ENCODE results near the gene TENM4.

The TENM4 gene

DNA sequence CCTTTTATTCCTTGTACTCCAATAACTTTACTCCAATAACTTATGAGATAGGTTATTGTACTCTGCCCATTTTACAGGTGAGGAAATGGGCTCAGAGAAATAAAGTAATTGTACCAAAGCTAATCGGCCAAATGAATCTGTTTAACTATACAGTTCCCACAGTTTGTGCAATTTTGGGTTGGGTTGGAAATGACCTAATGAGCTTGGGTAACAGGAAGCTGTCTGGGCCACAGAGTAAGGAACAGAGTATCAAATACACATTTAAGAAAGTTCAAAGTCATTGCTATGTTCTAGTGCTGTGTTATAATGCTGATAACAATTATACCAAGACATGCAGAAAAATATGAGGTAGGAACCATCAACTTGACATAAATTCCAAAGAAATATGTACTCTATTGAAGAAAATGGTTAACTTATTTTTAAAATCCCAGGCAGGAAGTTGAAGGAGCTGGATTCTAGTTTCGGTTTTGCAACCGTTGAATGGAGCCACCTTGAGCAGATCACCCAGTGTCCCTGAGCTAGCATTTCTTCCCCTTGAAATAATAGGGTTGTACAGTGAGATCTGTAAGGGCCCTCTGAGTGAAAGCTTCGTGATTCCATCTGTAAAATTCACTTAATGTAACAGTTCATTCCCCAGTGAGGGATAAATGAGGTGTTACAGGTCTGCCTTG, 505.3 kb downstream of the TENM4 start:
- no peak for DNase-seq (ENCODE audit: low read depth in 2 of 2)

DNA sequence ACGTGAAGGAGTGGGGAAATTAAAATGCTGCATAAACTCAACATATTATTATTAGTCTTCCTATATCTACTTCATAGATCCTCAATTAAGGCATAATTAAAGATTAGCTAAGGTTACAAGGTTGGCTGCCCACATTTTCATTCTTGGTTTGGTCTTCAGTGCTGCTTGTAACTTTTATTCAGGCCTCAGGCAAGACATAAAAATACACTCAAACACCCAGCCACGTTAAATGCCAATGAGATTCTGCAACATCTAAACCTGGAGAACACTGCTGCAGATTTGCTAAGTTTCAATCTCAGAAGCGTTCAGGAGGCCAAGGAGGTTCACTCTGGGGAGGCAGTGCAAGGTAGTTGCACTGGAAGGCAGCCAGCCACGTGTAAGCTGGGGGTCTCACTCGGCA, 507.5 kb downstream of the TENM4 start:
- no peak for DNase-seq (ENCODE audit: low read depth in 2 of 2)

DNA sequence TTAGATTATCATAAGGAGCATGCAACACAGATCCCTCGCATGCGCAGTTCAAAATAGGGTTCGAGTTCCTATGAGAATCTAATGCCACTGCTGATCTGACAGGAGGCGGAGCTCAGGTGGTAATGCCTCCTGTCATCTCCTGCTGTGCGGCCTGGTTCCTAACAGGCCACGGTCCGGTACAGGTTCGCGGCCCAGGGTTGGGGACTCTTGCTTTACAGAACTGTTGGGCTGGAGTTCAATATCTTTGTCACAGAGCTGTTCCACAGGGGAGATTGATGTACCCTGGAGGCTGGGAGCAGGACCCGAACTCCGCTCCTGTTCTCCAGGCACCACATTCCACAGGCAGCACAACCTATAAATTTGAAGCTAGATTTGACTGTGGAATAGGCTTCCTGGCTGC, 508.1 kb downstream of the TENM4 start:
- DNase-seq (ENCODE audit: low read depth in 2 of 2): no peak

DNA sequence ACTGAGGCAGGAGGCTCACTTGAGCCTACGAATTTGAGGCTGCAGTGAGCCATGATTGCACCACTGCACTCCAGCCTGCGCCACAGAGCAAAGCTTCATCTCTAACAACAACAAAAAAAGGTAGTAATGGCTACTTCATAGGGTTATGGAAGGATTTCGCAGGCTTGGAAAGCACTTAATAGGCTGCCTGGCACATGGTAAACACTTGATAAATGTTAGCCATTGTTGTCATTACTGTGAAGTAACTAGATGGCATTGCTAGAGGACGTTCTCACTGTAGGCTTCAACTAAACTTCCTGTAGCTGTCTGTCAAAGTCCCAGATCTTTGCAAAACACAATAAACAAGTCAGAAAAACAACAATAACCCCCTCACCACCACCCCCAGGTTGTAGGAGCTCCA, 508.9 kb downstream of the TENM4 start:
- no peak for DNase-seq (ENCODE audit: low read depth in 2 of 2)

DNA sequence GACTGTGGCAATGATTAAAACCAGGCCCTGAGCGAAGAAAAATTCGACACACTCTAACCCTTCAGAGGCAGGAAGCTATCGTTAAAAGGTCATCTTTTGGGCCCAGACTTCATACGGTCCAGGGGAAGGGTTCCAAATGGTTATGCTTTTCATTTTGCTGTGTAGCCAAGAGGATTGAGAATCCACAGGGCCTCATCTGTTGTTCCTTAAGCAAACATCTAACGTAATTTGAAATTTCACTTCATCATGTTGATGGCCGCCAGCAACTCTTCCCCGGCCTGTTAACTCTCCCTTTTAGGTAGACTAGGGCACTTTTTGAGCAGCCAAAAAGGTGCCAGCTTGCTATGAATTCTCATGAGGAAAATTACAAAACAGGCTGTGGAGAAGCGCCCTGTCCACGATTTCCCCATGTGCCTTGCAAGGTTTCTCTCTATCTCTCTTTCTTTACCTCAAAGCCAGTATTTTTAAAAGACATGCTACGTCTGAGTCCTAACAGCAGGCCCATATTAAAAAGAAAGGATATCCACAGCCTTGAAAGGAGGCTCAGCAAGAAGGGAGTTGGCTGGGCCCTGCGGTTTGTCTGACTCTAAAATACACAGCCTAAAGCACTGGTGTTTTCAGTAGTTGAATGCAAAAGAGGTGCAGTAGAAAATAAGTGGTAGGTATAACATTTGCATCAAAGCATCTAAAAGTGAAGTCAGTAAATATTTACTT, 509.9 kb downstream of the TENM4 start:
- DNase-seq (ENCODE audit: low read depth in 2 of 2): no peak

DNA sequence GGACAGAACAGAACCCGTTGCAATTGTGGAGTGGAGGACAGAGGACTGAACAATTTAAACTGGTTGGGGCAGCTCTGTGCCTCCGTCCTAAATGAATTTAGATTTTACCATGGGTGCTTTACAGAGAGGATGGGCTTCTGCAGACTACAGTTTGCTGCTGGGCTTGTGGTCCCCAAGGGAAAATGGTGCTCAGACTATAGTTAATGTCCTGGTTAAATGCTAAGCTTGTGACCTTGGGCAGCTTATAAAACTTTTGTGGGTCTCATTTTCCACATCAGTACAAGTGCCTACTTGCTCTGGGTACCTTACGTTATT, 511.0 kb downstream of the TENM4 start:
- DNase-seq (ENCODE audit: low read depth in 2 of 2): no peak

DNA sequence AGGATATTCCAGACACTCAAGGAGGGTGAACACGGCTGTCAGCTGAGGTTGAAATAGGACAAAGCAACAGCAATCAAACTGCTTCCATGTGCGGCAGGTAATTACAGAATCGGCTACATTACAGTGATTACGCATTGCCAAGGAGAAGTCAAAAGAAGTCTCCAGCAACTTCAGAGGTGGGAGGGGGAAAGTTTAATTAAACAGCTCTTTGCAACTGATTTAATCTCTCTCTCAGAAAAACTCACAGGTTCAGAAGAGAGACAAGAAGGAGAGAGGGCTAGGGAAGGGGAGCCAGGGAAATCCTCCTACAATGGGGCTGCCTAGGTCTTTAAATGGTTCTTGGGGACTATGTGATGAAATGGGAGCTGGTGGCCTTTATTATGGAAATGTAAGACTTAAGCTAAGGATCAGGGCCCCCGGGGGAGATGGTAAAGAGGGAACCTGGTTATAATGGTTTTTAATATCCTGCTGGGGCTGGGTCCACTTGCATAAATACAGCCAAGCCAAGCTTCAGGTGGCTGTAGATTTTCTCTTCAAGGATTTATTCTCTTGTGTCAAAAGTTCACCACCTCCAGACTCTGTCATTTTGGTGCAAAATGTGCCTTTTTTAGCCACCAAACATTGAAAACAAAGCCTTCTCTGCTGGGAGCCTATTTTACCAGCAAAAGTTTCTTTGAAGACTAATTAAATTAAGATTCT, 511.5 kb downstream of the TENM4 start:
- DNase-seq (ENCODE audit: low read depth in 2 of 2): no peak

DNA sequence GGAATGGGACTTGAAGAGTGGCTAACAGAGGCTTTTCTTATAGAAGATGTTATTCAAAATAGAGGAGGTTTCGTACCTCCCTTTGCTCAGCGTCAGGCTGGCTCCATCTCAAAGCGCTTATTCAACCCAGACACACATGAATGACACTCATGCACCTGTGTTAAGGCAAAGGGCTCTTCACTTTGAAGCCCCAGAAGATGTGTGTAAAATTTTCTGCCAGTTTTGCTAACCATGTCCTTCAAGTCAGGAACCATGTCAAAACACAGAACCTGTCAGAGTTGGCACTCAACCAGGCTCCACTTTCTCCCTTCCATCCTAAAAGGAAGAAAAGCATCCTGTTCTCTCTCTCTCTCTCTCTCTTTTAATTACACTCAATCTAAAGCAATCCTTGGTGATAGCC, 513.3 kb downstream of the TENM4 start:
- no peak for DNase-seq (ENCODE audit: low read depth in 2 of 2)

DNA sequence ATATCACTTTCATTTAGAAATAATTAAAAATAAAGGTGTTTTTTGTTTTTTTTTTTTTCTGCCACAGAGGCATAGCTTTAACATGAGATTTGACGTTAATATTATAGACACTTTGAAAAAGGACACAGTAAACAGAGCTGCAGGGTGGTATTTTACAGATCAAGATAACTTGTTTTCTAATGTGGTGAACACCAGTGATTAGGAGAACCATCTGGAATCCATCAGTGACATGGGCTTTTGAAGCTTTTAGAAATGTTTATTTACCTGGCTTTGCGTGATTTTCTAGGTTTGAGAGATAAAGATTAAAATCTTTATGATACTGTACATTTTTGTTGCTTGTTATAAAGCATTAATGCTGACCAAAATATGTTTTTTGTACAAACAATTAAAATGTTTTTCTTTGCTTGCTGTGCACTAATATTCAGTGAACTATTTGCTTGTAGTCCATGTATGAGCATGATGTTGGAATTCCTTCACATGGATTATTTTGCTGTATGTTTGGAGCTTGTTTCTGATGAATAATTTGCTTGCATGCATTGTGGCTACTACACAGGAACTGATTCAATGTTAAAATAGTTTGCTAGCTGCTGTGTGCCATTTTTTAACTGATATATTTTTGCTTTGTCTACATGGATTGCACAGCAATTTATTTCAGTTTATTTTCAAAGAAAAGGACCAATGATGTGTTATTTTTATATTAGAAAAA, 514.0 kb downstream of the TENM4 start:
- no peak for DNase-seq (ENCODE audit: low read depth in 2 of 2)

DNA sequence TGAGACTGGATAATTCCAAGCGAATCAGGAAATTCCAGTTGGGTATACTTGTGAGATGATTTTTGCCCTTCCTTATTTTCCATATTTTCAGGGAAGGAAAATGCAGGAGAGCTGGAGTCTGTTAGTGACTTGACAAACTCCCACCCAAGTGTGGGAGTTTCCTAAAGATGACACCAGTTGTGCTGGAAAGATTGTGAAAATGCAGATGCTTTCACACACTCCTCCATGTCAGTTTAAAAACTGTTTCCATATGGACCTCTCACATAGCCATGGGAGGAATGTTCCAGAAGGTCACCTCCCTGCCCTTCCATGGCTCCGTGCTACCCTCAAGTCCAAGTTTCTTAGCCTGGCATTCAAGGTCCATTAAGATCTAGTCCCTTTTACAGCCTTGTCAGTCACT, 515.4 kb downstream of the TENM4 start:
- DNase-seq (ENCODE audit: low read depth in 2 of 2): no peak

DNA sequence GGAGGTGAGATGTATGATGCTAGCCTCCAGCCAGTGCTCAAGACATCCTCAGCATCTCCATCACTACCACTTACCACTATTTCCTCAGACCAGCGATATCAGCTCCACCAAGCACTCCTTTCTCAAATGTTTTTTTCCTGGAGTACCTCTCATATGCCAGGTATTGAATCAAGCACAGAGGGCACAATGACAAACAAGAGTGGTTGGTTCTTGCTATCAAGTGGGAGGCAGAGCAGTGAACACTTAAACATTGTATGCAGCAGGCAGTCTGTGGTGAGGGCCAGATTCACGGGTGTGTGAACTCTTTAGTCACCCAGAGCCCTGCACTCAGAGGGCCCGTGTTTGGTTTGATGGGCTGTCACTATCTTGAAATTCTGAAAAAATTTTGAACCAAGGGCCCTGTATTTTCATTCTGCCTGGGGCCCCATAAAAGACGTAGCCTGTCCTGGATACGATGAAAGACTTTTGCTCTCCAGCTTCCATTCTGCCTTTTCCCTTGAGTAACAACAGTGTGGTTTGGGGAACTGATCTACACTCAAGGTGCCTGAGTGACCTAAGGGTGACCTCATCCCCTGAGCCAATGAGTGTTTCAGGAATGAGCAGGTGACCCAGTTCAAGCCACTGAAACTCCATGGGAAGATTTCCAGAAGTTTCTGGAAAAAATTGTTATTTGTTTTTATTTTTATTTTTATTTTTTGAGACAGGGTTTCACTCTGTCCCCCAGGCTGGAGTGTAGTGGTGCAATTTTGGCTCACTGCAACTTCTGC, 517.8 kb downstream of the TENM4 start:
- DNase-seq (ENCODE audit: low read depth in 2 of 2): no peak

DNA sequence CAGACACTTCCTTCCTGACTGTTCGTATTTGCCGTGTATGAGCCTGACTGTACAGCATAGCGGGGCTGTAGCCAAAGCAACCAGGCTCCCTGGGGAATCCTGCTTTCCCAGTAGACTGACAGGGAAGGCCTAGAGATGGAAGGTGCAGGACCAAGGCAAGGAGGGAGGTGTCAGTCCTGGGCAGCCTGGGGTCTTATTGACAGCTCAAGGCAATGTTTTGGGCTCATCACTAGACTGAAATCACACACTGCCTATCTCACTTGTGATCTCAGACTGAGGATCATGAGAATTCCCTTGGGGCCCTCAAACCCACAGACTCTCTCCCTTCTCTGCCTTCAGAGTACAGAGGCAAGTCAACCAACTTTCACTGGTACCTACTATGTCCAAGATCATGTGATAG, 519.3 kb downstream of the TENM4 start:
- no peak for DNase-seq (ENCODE audit: low read depth in 2 of 2)

DNA sequence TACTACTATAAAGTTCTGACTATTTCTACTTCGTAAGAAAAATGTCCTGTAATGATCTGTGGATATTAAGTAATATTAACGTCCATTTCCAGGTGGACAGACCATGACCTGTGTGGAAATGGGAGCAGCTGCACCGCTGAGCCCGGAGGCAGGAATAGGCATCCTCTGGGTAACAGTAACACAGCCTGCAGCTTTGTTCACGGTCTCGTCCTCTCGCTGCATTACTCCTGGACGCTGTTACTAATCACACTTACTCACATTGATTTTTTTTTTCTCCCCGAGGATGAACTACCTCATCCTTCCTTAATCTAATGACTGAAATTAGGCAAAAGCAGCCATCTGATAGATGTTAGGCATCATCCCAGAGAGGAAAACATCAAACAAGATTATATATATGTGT, 520.5 kb downstream of the TENM4 start:
- DNase-seq (ENCODE audit: low read depth in 2 of 2): no peak

DNA sequence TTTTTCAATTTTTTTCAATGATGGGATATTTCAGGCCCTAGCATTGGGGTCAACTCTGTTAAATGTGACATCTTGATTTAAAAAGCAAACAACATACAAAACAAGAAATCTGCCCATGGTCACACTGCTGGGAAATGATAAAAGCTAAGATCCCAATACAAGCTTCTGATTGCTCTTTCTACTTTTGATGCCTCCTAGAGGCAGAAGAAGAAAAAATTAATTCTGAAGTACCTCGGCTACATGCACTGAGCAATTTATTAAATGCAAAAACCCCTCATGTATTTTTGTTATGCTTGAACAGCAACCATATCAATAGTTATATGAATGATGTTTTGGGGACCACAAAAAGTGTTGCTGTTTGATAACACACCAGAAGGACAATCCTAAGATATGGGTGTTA, 524.1 kb downstream of the TENM4 start:
- DNase-seq (ENCODE audit: low read depth in 2 of 2): no peak

DNA sequence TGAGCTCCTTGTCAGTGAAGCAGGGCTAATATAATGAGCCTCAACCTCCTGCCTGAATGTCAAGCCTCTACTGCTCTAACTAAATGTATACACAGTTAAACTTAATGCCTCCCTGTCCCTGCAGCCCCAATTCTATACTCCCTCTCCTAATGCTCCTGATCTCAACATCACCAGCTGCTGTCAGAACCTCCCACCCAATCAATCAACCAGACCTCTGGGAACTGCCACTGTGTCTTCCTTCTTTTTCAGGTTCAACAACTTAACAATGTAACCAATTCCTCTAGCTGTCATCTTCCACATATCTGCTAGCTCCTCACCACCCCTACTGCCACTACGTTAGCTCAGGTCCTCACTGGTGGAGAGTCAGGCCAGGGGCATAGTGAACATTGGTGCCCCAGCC, 526.3 kb downstream of the TENM4 start:
- DNase-seq (ENCODE audit: low read depth in 2 of 2): no peak

DNA sequence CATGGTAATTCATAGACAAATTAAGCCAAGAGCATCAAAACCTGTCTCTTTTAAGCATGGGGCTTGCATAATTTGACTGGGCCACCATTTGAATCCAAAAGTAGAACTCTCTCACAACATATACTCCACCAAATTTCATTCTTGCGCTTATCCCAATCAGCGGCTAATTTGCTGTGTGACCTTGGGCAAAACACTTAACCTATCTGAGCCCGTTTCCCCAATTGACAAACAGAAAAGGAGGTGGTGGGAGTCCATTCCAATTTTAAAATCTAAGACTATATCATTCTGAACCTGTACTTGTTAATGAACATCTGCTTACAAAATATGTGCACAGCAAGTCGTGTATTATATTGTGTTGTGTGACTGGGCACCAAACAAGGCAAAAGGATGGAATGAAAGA, 528.1 kb downstream of the TENM4 start:
- no peak for DNase-seq (ENCODE audit: low read depth in 2 of 2)

DNA sequence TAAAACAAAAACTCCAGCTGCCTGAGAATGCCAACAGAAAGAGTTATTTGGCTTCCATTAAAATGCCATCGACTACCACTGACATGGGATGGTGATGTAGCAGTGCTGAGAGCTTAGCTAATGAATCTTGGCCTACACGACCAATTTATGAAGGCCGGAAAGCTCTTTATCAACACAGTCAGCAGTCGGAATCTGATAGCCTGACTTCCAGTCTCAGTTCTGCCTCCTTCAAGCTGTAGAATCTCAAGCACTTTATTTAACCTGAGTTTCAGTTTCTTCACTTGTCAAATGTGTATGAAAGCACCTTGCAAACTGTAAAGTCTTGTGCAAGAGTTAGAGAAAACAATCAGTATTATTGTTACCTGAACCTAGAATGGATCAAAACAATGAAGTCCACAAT, 530.5 kb downstream of the TENM4 start:
- no peak for DNase-seq (ENCODE audit: low read depth in 2 of 2)

DNA sequence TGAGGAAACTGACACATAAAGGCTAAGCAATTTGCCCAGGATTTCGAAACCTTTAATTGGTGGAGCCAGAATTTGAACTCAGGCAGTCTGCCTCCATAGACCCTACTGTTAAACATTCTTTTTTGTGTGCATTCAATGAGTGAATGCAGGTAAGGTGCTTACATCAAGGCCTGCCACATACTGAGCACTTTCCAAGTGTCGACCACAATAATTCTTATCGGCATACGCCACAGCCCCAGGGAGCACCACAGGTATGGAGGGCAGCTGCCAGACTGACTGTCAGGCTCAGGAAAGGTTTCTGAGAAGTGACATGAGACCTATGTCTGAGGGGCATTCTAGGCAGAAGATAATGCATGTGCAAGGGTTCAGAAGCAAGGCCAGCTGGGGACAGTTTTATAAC, 531.4 kb downstream of the TENM4 start:
- DNase-seq (ENCODE audit: low read depth in 2 of 2): no peak

DNA sequence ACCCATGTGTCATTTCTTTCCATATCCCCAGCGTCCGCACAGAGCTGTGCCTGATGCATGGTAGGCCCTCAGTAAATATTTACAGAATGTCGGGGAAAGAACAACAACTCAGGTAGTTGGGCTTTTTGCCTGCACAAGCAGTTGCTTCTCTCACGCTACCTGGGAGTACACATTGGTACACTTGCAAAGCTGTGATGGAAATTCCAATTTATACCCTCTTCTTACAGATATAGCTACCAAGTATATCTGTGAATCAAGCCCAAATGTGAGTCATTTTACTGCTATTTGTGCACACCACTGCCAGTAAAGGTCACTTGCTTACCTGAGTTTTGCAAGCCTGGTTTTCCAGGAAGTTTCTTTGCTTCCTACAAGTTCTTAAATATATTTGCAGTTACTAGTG, 533.2 kb downstream of the TENM4 start:
- no peak for DNase-seq (ENCODE audit: low read depth in 2 of 2)

DNA sequence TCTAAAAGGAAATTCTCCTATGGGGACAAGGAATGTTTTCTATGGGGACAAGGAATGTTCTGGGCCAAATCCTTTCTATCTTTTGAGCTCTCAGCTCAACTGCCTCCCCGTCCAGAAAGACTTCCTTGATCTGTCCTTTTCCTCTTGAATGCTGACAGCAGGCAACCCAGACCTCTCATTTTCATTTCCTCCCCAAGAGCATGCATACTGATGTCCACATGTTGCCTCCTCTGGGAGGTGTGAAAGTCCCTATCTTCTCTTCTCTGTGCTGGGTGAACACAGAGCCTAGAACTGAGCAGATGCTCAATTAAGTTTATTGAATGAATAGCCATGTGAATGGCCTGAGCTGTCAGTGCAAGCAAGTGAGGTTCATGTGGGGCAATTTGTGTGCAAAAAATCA, 534.3 kb downstream of the TENM4 start:
- no peak for DNase-seq (ENCODE audit: low read depth in 2 of 2)

DNA sequence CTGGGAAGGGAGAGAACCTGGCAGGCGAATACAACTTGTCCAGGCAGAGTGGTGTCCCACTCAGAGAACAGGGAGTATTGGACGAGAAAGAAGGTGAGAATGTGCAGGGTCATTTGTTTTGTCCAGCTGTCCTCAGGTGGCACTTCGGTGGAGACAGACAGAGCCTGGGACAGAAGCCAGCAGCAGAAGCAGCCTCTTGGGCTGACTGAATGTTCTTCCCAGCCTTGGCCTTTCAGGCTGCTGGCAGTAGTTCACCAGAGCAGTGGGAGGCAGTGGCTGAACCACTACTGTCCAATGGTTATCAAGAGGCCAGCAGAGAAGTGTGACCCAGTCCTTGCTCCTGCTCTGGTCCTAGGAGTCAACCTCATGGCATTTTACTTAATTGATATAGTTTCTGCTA, 535.1 kb downstream of the TENM4 start:
- DNase-seq (ENCODE audit: low read depth in 2 of 2): no peak
